A549 (cell line): ENCODE results near the gene UNC93A.

Experiments
- CEBPB ChIP-seq, 2 experiments: fragments of >200 bp in 1 of 2; sonication (Bioruptor Twin) in 1 of 2; formaldehyde crosslinking in 1 of 2; IDR thresholded peaks; 2 replicates each; pipeline ENCODE4 v1.6.1; 2012 to 2016
- CHD2 ChIP-seq: fragments of 150-350 bp; IDR thresholded peaks from 2 replicates; pipeline ENCODE4 v1.6.1; 2014; ENCODE audit warnings: low read length; ENCODE audit not compliant: partially characterized antibody
- EP300 ChIP-seq, 2 experiments: fragments of >200 bp; sonication (Bioruptor Twin); formaldehyde crosslinking; IDR thresholded peaks; 2 replicates in 1 of 2; 3 replicates in 1 of 2; pipeline ENCODE4 v1.6.1; 2016 to 2017
- HOXA7 ChIP-seq: fragments of 250-450 bp; sonication (Bioruptor Pico); IDR thresholded peaks from 2 replicates; pipeline ENCODE4 v1.5.0; 2020; ENCODE audit warnings: mild to moderate bottlenecking, moderate library complexity
- MYC ChIP-seq: IDR thresholded peaks from 2 replicates; pipeline ENCODE4 v1.6.1; 2012; ENCODE audit warnings: mild to moderate bottlenecking, inconsistent platforms, low read length, improper control_type of control experiment, borderline replicate concordance
- POLR2A ChIP-seq: IDR thresholded peaks from 2 replicates; pipeline ENCODE4 v1.6.1; 2012; ENCODE audit warnings: mild to moderate bottlenecking, low read length
- POLR2AphosphoS2 ChIP-seq: conservative IDR thresholded peaks from 2 replicates; pipeline ENCODE4 v1.6.1; 2012; ENCODE audit warnings: low read length, improper control_type of control experiment, inconsistent platforms
- RARB ChIP-seq: fragments of 250-450 bp; sonication (Bioruptor Pico); IDR thresholded peaks from 2 replicates; pipeline ENCODE4 v1.8.0; 2021; ENCODE audit warnings: mild to moderate bottlenecking, moderate library complexity
- RFX5 ChIP-seq: fragments of 450-650 bp; IDR thresholded peaks from 2 replicates; pipeline ENCODE4 v1.7.1; 2014; ENCODE audit warnings: antibody characterized with exemption, mild to moderate bottlenecking, moderate library complexity
- SMC3 ChIP-seq: fragments of >200 bp; sonication (Bioruptor Twin); formaldehyde crosslinking; IDR thresholded peaks from 3 replicates; pipeline ENCODE4 v1.6.1; 2018; ENCODE audit warnings: inconsistent platforms
- SREBF2 ChIP-seq: fragments of 450-650 bp; IDR thresholded peaks from 2 replicates; pipeline ENCODE4 v1.6.1; 2014; ENCODE audit warnings: mild to moderate bottlenecking, moderate library complexity
- TF ChIP-seq, protein P1 (sequence below): fragments of >200 bp; sonication (Bioruptor Twin); formaldehyde crosslinking; IDR thresholded peaks from 3 replicates; pipeline ENCODE4 v1.5.1; 2016

DNA sequence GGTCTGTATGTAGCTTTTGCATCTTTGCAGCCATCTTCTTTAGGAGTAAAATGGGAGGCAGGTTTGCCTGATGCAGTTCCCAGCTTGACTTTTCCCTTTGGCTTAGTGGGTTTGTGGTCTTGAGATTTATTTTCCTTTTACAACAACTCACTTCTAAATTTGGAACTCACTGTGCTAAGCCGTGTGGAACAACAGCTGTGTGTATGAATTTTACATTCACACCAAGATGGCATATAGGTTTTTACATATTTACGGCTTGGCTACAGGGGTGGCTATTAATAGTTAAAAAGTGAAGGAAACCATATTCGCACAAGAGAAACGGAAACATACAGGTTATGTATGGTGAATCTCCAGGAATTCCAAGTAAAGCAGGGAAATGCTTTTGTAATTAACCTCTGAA is 36.3 kb downstream of the UNC93A start:
- TF ChIP-seq CEBPB (IDR thresholded peaks at IDR 0.05) (no peak), POLR2AphosphoS2 (no peak), MYC (no peak), POLR2A (no peak), SREBF2 (no peak), EP300 (IDR thresholded peaks at IDR 0.05) (no peak), RARB (no peak), SMC3 (no peak), HOXA7 (CRISPR knock-in tag) (no peak), CHD2 (no peak), RFX5 (no peak)
- TF ChIP-seq, protein P1, sequence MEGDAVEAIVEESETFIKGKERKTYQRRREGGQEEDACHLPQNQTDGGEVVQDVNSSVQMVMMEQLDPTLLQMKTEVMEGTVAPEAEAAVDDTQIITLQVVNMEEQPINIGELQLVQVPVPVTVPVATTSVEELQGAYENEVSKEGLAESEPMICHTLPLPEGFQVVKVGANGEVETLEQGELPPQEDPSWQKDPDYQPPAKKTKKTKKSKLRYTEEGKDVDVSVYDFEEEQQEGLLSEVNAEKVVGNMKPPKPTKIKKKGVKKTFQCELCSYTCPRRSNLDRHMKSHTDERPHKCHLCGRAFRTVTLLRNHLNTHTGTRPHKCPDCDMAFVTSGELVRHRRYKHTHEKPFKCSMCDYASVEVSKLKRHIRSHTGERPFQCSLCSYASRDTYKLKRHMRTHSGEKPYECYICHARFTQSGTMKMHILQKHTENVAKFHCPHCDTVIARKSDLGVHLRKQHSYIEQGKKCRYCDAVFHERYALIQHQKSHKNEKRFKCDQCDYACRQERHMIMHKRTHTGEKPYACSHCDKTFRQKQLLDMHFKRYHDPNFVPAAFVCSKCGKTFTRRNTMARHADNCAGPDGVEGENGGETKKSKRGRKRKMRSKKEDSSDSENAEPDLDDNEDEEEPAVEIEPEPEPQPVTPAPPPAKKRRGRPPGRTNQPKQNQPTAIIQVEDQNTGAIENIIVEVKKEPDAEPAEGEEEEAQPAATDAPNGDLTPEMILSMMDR: no peak
